HG03378 (cell line): ENCODE data around the gene ACSM5.
"Not testable (repeated sequence)": the region's sequence is repeated elsewhere in the genome, so short reads cannot be mapped to it uniquely, and the experiment has no call there.

ENCODE experiments used
- ATAC-seq: cut with Tn5 transposase; IDR thresholded peaks from one replicate; pipeline ENCODE4 v1.9.1; 2021; ENCODE audit warnings: mild to moderate bottlenecking, moderate library complexity; ENCODE audit not compliant: unreplicated experiment

ACSM5 gene

DNA sequence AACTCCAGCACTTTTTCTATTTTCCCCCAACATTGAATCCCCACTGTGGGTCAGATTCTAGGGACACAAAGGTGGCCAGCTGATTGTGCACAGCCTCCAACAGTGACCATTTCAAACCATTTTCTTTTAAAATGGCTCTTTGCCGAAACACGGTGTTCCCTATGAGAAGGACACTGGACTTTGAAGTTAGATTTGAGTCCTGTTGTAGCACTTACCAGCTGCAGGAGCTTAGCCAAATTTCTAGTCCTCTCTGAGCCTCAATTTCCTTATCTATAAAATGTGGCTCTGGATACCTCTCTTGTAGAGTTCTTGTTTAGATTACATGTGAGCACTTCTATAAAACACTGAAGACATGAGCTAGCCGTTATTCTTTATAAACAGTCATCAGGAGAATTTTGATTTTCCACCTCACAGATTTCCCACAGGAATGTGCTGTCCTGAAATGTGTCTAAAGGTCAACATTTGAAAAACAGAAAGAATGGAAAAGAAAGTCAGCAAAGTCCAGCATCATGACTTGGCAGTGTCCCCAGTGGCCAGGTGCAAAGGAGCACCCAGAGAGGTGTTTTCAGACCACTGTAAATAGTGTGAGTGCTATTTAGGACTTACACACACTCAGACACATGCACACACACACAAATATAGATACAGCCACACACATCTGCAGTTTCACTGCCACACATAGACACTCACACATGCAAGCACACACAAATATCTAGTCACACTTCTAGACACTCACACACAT is 37.5 kb downstream of the ACSM5 start:
- ATAC-seq = not testable (repeated sequence)

DNA sequence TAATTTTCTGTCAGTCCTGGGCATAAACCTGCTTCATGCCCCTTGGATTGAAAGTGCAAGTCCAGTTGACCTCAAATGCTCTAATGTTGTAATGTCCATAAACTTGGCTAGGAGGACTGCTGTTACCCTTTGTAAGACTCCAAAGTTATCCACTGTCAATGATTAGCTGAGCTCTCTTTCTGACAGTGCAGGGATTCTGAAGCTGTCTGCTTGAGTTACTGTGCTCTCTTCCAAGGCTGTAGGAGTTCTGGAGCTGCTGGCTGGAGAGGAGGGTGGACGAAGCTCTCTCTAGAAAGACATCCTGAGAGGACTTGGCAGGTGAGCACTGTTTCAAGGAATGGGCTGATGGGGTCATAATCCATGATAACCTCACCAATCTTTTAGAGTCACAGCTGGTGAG is 42.0 kb downstream of the ACSM5 start, which contains the start of gene ACSM2A:
ACSM2A (plus strand) TSS at position 158 of the 400 bp plus-strand sequence. CDS start 8,594 bp downstream, outside the sequence.
- ATAC-seq = not testable (repeated sequence)

DNA sequence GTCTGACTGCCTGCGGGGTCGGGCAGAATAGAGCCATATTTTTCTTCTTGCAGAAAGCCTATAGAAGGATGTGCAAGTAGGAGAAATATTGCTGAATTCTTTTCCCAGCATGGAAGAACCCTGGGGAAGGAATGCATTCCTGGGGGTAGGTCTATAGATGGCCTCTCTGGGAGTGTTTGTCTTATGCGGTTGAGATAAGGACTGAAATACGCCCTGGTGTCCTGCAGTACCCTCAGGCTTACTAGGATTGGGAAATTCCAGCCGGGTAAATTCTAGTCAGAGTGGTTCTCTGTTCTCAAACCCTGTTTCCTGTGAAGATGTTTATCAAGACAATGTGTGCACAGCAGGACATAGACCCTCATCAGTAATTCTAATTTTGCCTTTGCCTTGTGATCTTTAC is 44.3 kb downstream of the ACSM5 start:
- not testable (repeated sequence) for ATAC-seq

DNA sequence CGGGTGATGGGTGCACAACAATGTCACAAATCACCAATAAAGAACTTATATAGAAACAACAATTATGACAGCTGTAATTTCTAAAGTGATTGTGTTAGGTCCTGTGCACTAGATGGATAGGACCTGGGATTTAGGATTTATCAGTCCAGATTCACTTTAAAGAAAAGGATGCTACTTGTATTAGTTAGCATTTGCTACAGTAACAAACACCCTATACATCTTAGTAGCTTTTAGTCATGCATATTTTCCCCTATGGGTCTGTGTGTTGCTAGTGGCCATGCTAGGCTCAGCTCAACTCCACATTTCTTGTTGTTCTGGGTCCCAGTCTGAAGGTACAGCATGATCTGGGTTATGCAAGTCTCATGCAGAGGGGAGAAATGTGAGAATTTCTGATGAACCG is 49.9 kb downstream of the ACSM5 start:
- ATAC-seq = not testable (repeated sequence)

DNA sequence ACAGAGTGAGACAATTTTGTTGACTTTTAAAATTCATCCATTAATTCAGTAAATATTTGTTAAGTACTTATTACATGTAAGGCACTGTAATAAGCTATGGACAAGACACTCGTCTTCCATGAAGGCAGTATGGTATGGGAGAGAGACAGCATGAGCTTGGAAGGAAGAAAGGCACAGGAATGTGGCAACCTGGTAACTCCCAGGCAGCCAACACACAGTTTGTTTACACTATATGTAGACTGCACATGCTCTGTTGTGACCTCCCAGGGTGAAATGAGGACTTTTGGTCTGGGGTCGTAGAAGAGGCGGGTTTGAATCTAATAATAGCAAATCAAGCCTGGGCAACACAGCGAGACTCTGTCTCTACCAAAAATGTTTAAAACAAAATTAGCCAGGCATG is 51.0 kb downstream of the ACSM5 start:
- ATAC-seq = not testable (repeated sequence)

DNA sequence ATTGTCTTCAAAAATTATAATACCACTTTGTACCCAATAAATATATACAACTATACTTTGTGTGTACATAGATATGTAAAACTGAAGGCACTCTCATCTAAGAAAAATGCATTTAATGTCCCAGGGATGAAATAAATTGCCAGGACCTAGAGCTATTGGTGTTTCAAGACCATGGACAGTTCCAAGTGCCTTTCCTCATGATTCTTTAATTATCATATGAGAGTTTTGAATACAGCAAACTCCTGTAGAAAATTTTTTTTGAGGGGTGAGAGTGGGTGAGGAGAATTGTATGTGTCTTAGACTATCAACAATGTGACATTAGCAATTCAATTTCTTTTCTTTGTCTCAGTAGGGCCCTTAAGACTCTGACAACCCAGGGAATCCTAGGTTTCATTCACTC is 59.6 kb downstream of the ACSM5 start:
- not testable (repeated sequence) for ATAC-seq

DNA sequence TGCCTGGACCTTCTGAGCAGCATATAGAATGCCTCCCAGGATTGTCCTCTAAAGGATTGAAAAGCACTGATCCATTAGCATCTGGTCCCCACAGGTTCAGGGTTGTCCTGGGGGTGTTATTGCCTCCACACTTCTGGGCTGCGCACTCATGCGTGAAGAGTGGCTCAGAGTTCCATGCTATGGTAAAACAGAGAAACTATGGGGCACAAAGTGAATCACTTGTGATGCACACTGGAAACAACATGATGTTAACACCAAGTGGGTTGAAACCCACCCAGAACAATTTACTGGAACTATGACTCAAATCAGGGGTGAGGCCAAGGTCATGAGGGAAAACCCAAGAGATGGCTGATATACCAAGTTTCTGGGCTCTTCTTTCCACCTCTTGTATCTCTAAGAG is 60.6 kb downstream of the ACSM5 start:
- ATAC-seq = not testable (repeated sequence)

DNA sequence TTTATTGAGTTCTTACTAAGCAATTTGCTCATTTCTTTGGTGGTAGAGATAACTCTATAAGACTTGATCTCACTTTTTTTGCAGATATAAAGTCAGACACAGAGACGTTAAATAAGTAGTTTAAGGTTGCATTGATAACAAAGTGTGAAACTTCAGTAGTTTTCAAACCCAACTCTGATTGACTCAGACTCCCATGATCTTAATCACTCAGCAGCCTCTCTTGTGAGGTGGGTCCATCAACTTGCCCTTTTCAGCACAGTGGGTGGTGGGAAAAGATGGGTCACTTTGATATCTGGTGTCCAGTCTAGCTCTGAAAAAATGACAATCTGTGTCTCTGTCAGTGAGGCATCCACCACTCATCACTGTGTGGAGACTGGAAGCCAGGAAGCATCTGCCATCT is 61.4 kb downstream of the ACSM5 start:
- not testable (repeated sequence) for ATAC-seq

DNA sequence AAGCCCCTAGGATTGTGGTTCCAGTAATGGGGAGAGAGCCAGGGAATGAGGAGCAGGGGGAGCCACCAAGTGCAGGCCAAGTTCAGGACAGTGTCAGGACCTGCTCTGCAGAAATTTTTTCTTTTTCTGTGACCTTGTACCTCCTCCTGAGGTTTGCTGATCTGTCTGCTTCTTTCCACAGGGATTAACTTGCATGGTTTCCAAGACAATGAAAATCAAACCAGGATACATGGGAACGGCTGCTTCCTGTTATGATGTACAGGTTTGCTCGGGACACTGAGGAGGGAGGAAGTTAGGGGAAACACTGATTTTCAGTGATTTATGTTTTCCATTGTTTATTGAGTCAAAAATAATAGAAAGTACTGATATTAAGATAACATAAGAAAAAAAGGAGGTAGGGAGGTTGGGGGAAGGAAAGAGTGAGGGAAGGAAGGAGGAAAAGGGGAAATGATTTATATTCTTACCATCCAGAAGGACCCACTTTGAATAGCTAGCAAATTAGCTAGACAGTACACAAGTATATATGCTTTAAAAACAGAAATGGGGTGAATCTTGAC is 67.9 kb downstream of the ACSM5 start:
- ATAC-seq = not testable (repeated sequence)

DNA sequence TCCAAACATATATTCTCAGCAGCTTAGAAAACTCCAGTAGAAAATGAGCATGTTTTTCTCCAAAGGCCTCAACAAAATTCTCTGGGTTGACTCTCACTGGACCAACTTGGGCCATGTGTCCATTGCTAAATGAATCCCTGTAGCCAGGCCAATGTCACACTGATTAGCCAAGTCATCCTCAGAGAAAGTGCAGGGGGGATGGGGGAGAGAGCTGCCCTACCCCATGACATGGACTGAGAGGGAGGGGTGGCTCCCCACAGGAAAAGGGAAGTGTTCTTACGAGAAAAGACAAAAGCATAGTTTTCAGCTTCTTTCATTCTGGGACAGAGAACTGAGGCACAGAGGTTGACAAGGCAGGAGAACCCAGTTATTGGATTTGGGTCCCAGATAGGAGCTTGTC is 74.7 kb downstream of the ACSM5 start:
- not testable (repeated sequence) for ATAC-seq

DNA sequence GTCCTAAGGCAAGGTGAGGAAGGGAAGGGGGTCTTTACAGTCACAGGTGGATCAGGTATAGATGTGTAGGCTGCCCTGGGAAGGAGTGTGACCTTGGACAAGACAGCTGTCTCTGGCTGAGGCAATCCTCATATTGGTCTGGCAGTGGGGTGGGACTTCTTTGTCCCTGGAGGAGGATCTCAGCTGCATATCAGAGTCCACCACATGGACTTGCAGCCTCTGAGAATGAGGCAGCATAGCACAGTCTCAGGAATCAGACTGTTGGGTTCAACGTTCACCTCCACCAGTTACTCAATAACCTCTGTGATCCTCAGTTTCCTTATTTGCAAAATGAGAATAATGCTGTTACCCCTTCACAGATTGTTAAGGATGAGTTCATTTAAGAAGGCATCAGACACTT is 75.4 kb downstream of the ACSM5 start:
- no peak for ATAC-seq

DNA sequence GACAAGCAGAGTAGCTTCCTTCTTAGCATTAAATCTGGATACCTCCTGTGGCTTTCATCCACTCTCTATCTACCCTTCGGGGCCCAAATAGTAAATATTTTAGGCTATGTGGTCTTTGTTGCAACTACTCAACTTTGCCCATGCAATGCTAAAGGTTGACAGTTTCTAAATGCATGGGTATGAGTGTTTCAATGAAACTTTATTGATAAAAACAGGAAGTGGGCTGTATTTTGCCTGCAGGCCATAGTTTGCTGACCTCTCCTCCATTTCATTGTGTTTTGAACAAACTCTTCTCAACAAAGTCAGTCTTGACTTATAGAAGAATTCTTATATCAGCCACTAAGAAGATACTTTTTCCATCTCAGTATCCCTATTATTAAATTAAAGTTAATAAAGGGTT is 76.1 kb downstream of the ACSM5 start:
- ATAC-seq = no peak
